ENCODE results near the gene ZNF124. TPM values are rescaled to one million over a fixed set of nuclear protein-coding genes. Genes with fewer than 3 reads are reported as not detected.

The ZNF124 gene
- total and polyA plus RNA-seq, 8 donors: 1.1 to 136 (median 17.5) TPM

DNA sequence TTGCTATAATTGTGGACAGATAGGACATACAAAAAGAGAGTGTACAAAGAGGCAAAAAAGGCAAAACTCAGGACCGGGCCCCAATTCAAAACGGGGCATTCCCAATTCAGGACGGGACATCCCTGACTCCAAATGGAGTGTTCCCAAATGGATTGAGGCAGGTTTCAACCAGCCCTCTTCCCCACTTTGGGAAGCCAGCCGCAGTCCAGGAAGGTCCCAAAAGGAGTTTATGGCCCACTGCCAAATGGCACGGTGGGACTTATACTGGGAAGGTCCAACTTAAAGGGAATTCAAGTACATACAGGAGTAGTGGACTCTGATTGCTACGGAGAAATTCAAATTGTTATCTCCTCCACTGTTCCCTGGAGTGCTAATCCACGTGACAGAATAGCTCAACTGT lies 64.1 kb downstream of the ZNF124 start:
- WGBS, 5 donors: 87 to 93% (median 91%) methylated on average over 7 of the region's 7 CpGs
- DNase-seq: no peak
- intact Hi-C loops (cut with DNase I; ENCODE audit: low total_unique reads): no loop called here

DNA sequence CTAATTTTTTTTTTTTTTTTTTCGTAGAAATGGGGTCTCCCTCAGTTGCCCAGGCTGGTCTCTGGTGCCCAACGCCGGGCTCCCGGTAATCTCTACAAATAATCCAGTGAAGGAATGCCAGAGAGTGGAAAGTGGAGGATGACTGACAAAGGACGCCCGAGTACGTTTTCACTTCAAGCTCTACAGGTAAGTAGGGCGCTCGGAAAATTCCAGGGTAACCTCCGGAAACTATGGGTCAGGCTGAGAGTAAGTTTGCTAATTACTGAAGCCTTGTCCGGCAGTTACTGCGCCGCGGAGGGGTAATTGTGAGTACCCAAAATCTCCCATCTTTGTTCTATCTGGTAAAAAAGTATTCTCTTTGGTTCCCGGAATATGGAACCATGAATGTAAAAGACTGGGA lies 65.9 kb downstream of the ZNF124 start:
- no peak for TF ChIP-seq POLR2AphosphoS5 (IDR thresholded peaks at IDR 0.05)
- TF ChIP-seq, protein P1, sequence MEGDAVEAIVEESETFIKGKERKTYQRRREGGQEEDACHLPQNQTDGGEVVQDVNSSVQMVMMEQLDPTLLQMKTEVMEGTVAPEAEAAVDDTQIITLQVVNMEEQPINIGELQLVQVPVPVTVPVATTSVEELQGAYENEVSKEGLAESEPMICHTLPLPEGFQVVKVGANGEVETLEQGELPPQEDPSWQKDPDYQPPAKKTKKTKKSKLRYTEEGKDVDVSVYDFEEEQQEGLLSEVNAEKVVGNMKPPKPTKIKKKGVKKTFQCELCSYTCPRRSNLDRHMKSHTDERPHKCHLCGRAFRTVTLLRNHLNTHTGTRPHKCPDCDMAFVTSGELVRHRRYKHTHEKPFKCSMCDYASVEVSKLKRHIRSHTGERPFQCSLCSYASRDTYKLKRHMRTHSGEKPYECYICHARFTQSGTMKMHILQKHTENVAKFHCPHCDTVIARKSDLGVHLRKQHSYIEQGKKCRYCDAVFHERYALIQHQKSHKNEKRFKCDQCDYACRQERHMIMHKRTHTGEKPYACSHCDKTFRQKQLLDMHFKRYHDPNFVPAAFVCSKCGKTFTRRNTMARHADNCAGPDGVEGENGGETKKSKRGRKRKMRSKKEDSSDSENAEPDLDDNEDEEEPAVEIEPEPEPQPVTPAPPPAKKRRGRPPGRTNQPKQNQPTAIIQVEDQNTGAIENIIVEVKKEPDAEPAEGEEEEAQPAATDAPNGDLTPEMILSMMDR (IDR thresholded peaks at IDR 0.05): no peak
- no peak for TF ChIP-seq POLR2A (IDR thresholded peaks at IDR 0.05)
- TF ChIP-seq EP300 (IDR thresholded peaks at IDR 0.05): no peak
- DNase-seq: no peak
- Histone ChIP-seq H3K4me3 (no peak overlapping the region), H3K4me1 (peaks cover 8 to 38% (median 29%) of the 10 kb centered on the region in 4 donors), H3K36me3 (peaks cover 10 to 14% (median 12%) of the 10 kb centered on the region in 4 donors), H3K27me3 (peaks cover 0 to 2% (median 0%) of the 10 kb centered on the region in 3 donors), H3K27ac (no peak overlapping the region), H3K9me3 (peaks cover 0 to 15% (median 6%) of the 10 kb centered on the region in 4 donors)
- WGBS, 5 donors: 84 to 93% (median 89%) methylated on average over 15 of the region's 15 CpGs
- intact Hi-C loops (cut with DNase I; ENCODE audit: low total_unique reads): no loop called here

More for the DNA sequence above, 64.1 kb downstream of the ZNF124 start:
- Histone ChIP-seq H3K36me3 (no peaks in the 10 kb centered on the region), H3K27me3 (peaks cover 0 to 19% (median 4%) of the 10 kb centered on the region in 3 donors), H3K9me3 (no peaks in the 10 kb centered on the region), H3K4me3 (no peak overlapping the region), H3K27ac (no peak overlapping the region), H3K4me1 (peaks cover 14 to 40% (median 37%) of the 10 kb centered on the region in 4 donors)
- TF ChIP-seq POLR2AphosphoS5 (IDR thresholded peaks at IDR 0.05) (no peak), EP300 (IDR thresholded peaks at IDR 0.05) (no peak), POLR2A (IDR thresholded peaks at IDR 0.05) (no peak)
- TF ChIP-seq, protein P1 (IDR thresholded peaks at IDR 0.05): no peak

Small RNA genes within 50 kb of the gene (small RNA-seq; reads per million reads assigned to genes)
- gene AL390728.3 (0 reads per million in 4 donors), gene RNA5SP82 (0 to 0.15 (median 0.07) reads per million in 4 donors)

Other genes starting within 250 kb of the ZNF124 start
- gene AHCTF1, start 240.1 kb downstream of the ZNF124 start, total RNA-seq: 10 to 100 TPM; 22.3 to 49.0 (median 35.0) TPM
- 1 to 10 TPM; 5.9 to 6.4 (median 6.0) TPM for gene AHCTF1, start 240.1 kb downstream of the ZNF124 start, polyA plus RNA-seq
- under 1 TPM in 1 of 5 donors, not detected in 4; 0.92 TPM for gene ZNF695, start 164.0 kb downstream of the ZNF124 start, total RNA-seq
- gene ZNF695, start 164.0 kb downstream of the ZNF124 start, polyA plus RNA-seq: under 1 TPM in 2 of 3 donors, not detected in 1; 0.44 to 0.63 TPM
- gene ZNF670, start 93.2 kb downstream of the ZNF124 start, total RNA-seq: 10 to 100 TPM in 1 of 5 donors, 1 to 10 TPM in 2, not detected in 2; 2.6 to 10.6 (median 6.2) TPM
- gene ZNF670, start 93.2 kb downstream of the ZNF124 start, polyA plus RNA-seq: 1 to 10 TPM; 1.6 to 4.9 (median 3.1) TPM
- 10 to 100 TPM in 1 of 5 donors, 1 to 10 TPM in 3, under 1 TPM in 1; 0.58 to 21.7 (median 5.2) TPM for gene ZNF669, start 67.7 kb downstream of the ZNF124 start, total RNA-seq
- gene ZNF669, start 67.7 kb downstream of the ZNF124 start, polyA plus RNA-seq: 1 to 10 TPM; 3.1 to 4.3 (median 3.2) TPM
- gene VN1R5, start 84.1 kb upstream of the ZNF124 start, total RNA-seq: not detected
- gene VN1R5, start 84.1 kb upstream of the ZNF124 start, polyA plus RNA-seq: not detected
- gene ZNF496, start 159.8 kb upstream of the ZNF124 start, total RNA-seq: 10 to 100 TPM in 4 of 5 donors, 1 to 10 TPM in 1; 7.6 to 25.8 (median 14.5) TPM
- 1 to 10 TPM; 5.8 to 9.8 (median 8.7) TPM for gene ZNF496, start 159.8 kb upstream of the ZNF124 start, polyA plus RNA-seq
- gene NLRP3, start 244.2 kb upstream of the ZNF124 start, total RNA-seq: 1 to 10 TPM in 3 of 5 donors, under 1 TPM in 1, not detected in 1; under 0.01 to 5.5 (median 3.5) TPM
- gene NLRP3, start 244.2 kb upstream of the ZNF124 start, polyA plus RNA-seq: 1 to 10 TPM in 1 of 3 donors, under 1 TPM in 2; 0.20 to 2.3 (median 0.61) TPM